ENCODE measurements around the gene YAF2. TPM values are rescaled to one million over a fixed set of nuclear protein-coding genes. Genes with fewer than 3 reads are reported as not detected.

The YAF2 gene
- polyA plus RNA-seq, 12 donors, result 22.0 to 33.5 (median 29.4) TPM; not detected in 1

Other genes starting within 250 kb of the YAF2 start
- gene GXYLT1, start 93.4 kb downstream of the YAF2 start, polyA plus RNA-seq (ENCODE audit: insufficient read length in 12 of 12), result 10 to 100 TPM in 11 of 12 donors, not detected in 1; 14.6 to 24.8 (median 18.7) TPM
- 1,000 to 10,000 TPM in 1 of 12 donors, 100 to 1,000 TPM in 1, 10 to 100 TPM in 10; 72.2 to 1,252 (median 82.8) TPM for gene ZCRB1, start 87.8 kb upstream of the YAF2 start, polyA plus RNA-seq (ENCODE audit: insufficient read length in 12 of 12)
- 10 to 100 TPM in 11 of 12 donors, not detected in 1; 48.4 to 79.4 (median 64.7) TPM for gene PPHLN1, start 87.9 kb upstream of the YAF2 start, polyA plus RNA-seq (ENCODE audit: insufficient read length in 12 of 12)